ENCODE measurements around the gene THUMPD1.
"Not testable (repeated sequence)": the region's sequence is repeated elsewhere in the genome, so short reads cannot be mapped to it uniquely, and the experiment has no call there.

The THUMPD1 gene

GRCh38 chr16:20741554-20742285 is at the start of gene THUMPD1:
Gene THUMPD1, minus strand, starts transcription at chr16:20741818. Its CDS starts 79 bp downstream, at chr16:20741739.
- DNase-seq: peak; percentile 93

DNA sequence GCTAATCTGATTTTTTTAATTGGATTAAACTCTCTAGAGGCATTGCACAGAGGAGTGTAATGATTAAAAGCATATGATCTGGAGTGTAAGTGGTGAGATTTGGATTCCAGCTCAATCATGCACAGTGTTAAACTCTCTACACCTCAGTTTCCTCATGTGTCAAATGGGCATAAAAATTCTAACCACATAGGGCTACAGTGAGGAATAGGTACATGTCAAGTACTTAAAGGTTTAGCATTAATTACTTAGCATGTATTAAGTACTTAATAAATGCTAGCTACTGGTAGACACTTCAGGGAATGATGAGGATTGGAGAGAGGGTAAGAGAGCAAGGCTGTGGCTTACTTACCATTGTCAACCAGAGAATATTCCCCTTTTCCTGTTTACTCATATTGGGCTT is 47.5 kb upstream of the THUMPD1 start:
- no peak for DNase-seq

DNA sequence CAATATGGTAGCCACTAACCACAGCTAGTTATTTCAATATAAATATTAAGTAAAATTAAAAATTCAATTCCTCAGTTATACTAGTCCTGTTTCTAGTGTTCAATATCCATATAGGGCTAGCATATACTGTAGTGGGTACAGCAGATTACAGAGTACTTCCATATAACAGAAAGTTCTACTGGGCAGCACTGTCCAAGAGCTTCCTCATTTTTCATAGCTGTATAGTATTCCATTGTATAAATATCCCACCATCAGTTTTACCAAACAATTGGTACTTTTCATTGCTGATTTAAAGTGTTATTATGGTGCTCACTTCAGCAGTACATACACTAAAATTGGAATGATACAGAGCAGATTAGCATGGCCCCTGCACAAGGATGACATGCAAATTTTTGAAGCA is 42.6 kb upstream of the THUMPD1 start:
- no peak for DNase-seq

- DNase-seq: no peak
Observed at GRCh38 chr16:20782470-20782869, 40.9 kb upstream of the THUMPD1 start.

- DNase-seq: no peak
Observed at GRCh38 chr16:20781697-20782096, 40.1 kb upstream of the THUMPD1 start.

GRCh38 chr16:20774703-20775362 is 33.2 kb upstream of the THUMPD1 start:
- DNase-seq: peak; percentile 1

- DNase-seq: no peak
Observed at GRCh38 chr16:20773679-20774078, 32.1 kb upstream of the THUMPD1 start.

DNA sequence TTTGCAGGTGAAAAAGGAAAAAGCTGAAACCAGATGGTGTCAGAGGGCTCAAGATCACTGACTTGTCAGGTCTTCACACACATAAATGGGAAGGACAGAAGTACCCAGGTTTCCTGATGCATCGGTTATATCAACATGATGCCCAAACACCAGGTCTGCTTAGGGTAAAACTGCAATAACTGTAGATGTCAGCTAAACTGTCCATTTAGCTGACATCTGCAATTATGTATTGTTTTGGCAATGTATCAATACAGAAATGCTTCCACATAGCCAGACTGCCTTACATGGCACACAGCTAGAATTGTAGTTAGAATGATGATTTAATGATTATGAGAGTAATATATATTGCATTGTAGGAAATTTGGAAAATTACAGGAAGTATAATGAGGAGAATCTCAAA is 27.2 kb upstream of the THUMPD1 start:
- no peak for DNase-seq

DNA sequence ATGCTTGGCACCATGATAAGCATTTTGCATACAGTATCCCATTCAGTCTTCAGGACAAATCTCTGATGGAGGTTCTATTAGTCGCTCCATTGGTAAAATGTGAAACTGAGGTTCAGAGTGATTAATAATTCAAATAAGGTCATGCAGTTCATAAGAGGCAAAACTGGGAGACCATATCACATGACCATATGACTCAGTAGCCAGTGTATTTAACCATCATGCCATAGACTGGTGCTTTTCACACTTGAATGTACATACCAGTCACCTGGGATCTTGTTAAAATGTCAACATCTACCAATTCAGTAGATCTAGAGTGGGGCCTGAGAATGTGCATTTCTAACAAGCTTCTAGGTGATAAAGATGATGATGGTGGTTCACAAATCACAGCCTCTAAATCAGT is 26.5 kb upstream of the THUMPD1 start:
- DNase-seq: no peak

- no peak for DNase-seq
Observed at GRCh38 chr16:20767577-20767976, 26.0 kb upstream of the THUMPD1 start.

DNA sequence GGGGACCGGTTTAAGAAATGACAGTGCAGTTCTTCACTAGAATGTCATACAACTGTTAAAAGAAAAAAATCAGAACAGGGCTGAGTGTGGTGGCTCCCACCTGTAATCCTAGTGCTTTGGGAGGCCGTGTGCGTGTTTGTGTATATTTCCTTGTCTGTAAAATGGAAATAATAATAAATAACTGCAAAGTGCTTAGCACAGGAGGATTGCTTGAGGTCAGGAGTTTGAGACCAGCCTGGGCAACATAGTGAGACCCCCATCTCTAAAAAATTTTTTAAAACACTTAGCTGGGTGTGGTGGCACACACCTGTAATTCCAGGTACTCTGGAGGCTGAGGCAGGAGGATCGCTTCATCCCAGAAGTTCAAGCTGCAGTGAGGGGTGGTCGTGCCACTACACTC is 24.7 kb upstream of the THUMPD1 start:
- no peak for DNase-seq

DNA sequence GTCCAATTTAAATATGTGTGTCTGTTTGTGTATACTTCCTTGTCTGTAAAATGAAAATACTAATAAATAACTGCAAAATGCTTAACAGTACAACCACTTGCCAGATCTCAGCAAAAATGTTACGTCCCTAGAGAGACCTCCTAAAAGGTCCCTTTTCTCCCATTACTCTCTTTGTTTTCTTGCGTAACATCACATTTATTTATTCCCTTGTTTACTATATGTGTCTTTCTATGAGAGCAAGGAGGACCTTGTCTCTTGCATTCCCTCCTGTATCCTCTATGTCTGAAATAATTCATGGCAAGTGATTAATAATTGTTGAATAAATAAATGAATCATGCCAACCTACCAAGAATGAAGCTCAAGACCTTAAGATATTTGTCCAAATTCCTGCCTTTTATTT is 24.1 kb upstream of the THUMPD1 start:
- no peak for DNase-seq

- not testable (repeated sequence) for DNase-seq
Observed at GRCh38 chr16:20764448-20764847, 22.8 kb upstream of the THUMPD1 start.

- DNase-seq: no peak
Observed at GRCh38 chr16:20763461-20764232, 22.0 kb upstream of the THUMPD1 start, which contains the start of gene ACSM3. Gene ACSM3, plus strand, starts transcription at chr16:20764014. Its CDS starts 6,021 bp downstream, at chr16:20770035.

- no peak for DNase-seq
Observed at GRCh38 chr16:20762404-20763123, 20.9 kb upstream of the THUMPD1 start.

DNA sequence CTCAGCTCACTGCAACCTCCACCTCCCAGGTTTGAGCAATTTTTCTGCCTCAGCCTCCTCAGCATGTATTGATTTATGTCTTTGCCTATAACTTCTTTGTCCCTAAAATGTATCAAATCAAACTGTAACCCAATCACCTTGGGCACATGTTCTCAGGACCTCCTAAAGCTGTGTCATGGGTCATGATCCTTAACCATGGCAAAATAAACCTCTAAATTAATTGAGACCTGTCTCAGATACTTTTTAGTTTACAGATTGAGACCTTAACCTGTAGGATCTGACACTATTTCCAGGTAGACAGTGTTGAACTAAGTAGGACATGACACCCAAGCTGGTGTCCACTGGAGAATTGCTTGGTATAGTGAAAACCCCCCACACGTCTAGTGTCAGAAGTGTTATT is 19.6 kb upstream of the THUMPD1 start:
- no peak for DNase-seq

GRCh38 chr16:20760346-20760745 is 18.7 kb upstream of the THUMPD1 start:
- DNase-seq: no peak

GRCh38 chr16:20755799-20756198 is 14.2 kb upstream of the THUMPD1 start:
- not testable (repeated sequence) for DNase-seq

DNA sequence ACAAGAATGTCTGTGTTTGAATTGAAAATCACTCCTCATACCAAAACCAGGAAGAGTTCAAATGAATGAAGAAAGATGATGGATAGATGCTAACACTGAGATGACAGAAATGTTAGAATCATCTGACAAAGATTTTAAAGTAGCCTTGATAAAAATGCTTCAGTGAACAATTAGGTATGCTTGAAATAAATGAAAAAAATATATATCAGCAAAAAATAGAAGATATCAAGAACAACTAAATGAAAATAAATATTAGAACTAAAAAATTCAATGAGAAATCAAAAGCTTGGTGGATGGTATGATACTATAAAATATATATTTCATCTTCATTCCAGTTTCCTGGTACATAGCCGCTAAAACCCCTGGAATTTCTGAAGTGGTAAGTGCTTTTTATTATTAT is 13.6 kb upstream of the THUMPD1 start:
- no peak for DNase-seq

DNA sequence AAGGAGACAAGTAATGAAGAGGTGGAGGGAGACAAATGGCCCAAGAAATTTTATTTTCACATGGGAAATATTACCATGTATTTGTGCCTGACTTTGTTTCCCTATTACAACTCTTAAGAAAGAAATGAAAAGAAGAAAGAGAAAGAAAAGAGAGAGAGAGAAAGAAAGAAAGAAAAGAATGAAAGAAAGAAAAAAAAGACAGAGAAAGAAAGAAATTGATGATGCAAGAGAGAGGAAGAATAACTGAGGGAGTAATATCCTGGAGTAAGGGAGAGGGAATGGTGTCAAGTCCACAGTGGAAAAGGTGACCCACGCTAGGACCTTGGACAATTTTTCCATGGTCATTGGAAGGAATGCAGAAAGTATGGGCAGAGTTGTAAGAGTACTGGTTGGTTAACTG is 12.1 kb upstream of the THUMPD1 start:
- DNase-seq: no peak

GRCh38 chr16:20750558-20750957 is 8.9 kb upstream of the THUMPD1 start:
- no peak for DNase-seq

- no peak for DNase-seq
Observed at GRCh38 chr16:20749474-20749873, 7.9 kb upstream of the THUMPD1 start.
